A549 (cell line): ENCODE results near the gene CLTCL1. TPM values are rescaled to one million over a fixed set of nuclear protein-coding genes. Genes with fewer than 3 reads are reported as not detected.

Source experiments
- ATAC-seq, 2 experiments: fragments of 200-7000 bp in 1 of 2; fragments of >200 bp in 1 of 2; cut with Nextera tagmentation in 1 of 2; cut with Tn5 transposase in 1 of 2; 3 replicates each; pipeline versions ENCODE4 v1.8.0 to v1.9.1; 2018 to 2020; ENCODE audit warnings: mild to moderate bottlenecking in 1 of 2, moderate library complexity in 1 of 2
- CTCF ChIA-PET: fragments of 300-600 bp; sonication (Branson Sonifier 250); formaldehyde crosslinking; extraction: SDS; loops from one replicate; lab custom pipeline; 2021; ENCODE audit warnings: antibody characterized with exemption, inconsistent platforms; lab: Yijun Ruan, JAX
- POLR2A ChIA-PET: fragments of 350-600 bp; formaldehyde crosslinking; extraction: SDS; loops from one replicate; lab custom pipeline; 2021; ENCODE audit warnings: antibody characterized with exemption, inconsistent platforms; lab: Yijun Ruan, JAX
- DNase-seq, 2 experiments: peaks; one replicate each; pipeline versions ENCODE4 v3.0.0 to v3.0.0-alpha.2; 2011 to 2016; ENCODE audit warnings: low read depth in 1 of 2, low spot score in 1 of 2
- FAIRE-seq: peaks from 2 replicates; lab custom pipeline; 2011; peaks lifted over from hg19 to GRCh38; lab: Jason Lieb, UNC
- H3K27ac ChIP-seq, 2 experiments: fragments of >200 bp; sonication (Bioruptor Twin); formaldehyde crosslinking; 3 replicates each; pipeline ENCODE4 v1.5.1; 2016 to 2017
- H3K4me1 ChIP-seq: fragments of >200 bp; sonication (Bioruptor Twin); formaldehyde crosslinking; 3 replicates; pipeline ENCODE4 v1.6.1; 2016
- H3K4me2 ChIP-seq: fragments of >200 bp; sonication (Bioruptor Twin); formaldehyde crosslinking; 3 replicates; pipeline ENCODE4 v1.6.1; 2016
- H3K4me3 ChIP-seq: fragments of >200 bp; sonication (Bioruptor Twin); formaldehyde crosslinking; 3 replicates; pipeline ENCODE4 v1.5.1; 2016
- H3K9me3 ChIP-seq: fragments of >200 bp; sonication (Bioruptor Twin); formaldehyde crosslinking; 3 replicates; pipeline ENCODE4 v1.6.1; 2016
- ATOH8 ChIP-seq: fragments of 250-450 bp; sonication (Bioruptor Pico); IDR thresholded peaks from 2 replicates; pipeline ENCODE4 v1.5.0; 2020; ENCODE audit warnings: low read depth, mild to moderate bottlenecking, moderate library complexity
- CBX2 ChIP-seq: fragments of 200-600 bp; sonication (generic); IDR thresholded peaks from 2 replicates; pipeline ENCODE4 v1.6.1; 2016; ENCODE audit warnings: low read depth, mild to moderate bottlenecking, borderline replicate concordance
- CTCF ChIP-seq: fragments of >200 bp; sonication (Bioruptor Twin); formaldehyde crosslinking; IDR thresholded peaks from 3 replicates; pipeline ENCODE4 v1.5.1; 2016
- EHF ChIP-seq: fragments of 250-450 bp; sonication (Bioruptor Pico); IDR thresholded peaks from 2 replicates; pipeline ENCODE4 v1.5.0; 2020; ENCODE audit warnings: mild to moderate bottlenecking
- HEYL ChIP-seq: fragments of 250-450 bp; sonication (Bioruptor Pico); IDR thresholded peaks from 2 replicates; pipeline ENCODE4 v1.8.0; 2021; ENCODE audit warnings: mild to moderate bottlenecking, moderate library complexity
- HMGXB4 ChIP-seq: fragments of 250-450 bp; sonication (Bioruptor Pico); IDR thresholded peaks from 2 replicates; pipeline ENCODE4 v1.5.0; 2021; ENCODE audit warnings: mild to moderate bottlenecking, moderate library complexity, borderline replicate concordance
- HOXA7 ChIP-seq: fragments of 250-450 bp; sonication (Bioruptor Pico); IDR thresholded peaks from 2 replicates; pipeline ENCODE4 v1.5.0; 2020; ENCODE audit warnings: mild to moderate bottlenecking, moderate library complexity
- HOXB13 ChIP-seq: fragments of 250-450 bp; sonication (Bioruptor Pico); IDR thresholded peaks from 2 replicates; pipeline ENCODE4 v1.5.0; 2020; ENCODE audit warnings: low read depth, mild to moderate bottlenecking, moderate library complexity
- HOXB5 ChIP-seq: fragments of 250-450 bp; sonication (Bioruptor Pico); IDR thresholded peaks from 2 replicates; pipeline ENCODE4 v1.5.0; 2020; ENCODE audit warnings: mild to moderate bottlenecking, moderate library complexity
- JUN ChIP-seq, 2 experiments: fragments of >200 bp; sonication (Bioruptor Twin); formaldehyde crosslinking; IDR thresholded peaks; 2 replicates in 1 of 2; 3 replicates in 1 of 2; pipeline ENCODE4 v1.6.1; 2016 to 2017
- KDM1A ChIP-seq: fragments of 200-600 bp; sonication (generic); IDR thresholded peaks from 2 replicates; pipeline ENCODE4 v1.6.1; 2016; ENCODE audit warnings: low read depth, mild to moderate bottlenecking
- KDM5A ChIP-seq: fragments of 200-600 bp; sonication (generic); IDR thresholded peaks from 2 replicates; pipeline ENCODE4 v1.6.1; 2016; ENCODE audit warnings: antibody characterized with exemption, mild to moderate bottlenecking
- MAFK ChIP-seq: fragments of 450-650 bp; IDR thresholded peaks from 2 replicates; pipeline ENCODE4 v1.6.1; 2014; ENCODE audit not compliant: partially characterized antibody
- MAX ChIP-seq: IDR thresholded peaks from 2 replicates; pipeline ENCODE4 v1.6.1; 2012
- NPAS2 ChIP-seq: fragments of 250-450 bp; sonication (Bioruptor Pico); IDR thresholded peaks from 2 replicates; pipeline ENCODE4 v1.8.0; 2022; ENCODE audit warnings: mild to moderate bottlenecking, moderate library complexity, borderline replicate concordance
- NR3C1 ChIP-seq: fragments of >200 bp; sonication (Bioruptor Twin); formaldehyde crosslinking; IDR thresholded peaks from 3 replicates; pipeline ENCODE4 v1.6.1; 2017
- PHF8 ChIP-seq: fragments of 200-600 bp; sonication (generic); IDR thresholded peaks from 2 replicates; pipeline ENCODE4 v1.6.1; 2016; ENCODE audit warnings: low read depth, mild to moderate bottlenecking, antibody characterized with exemption, moderate library complexity, borderline replicate concordance
- POLR2AphosphoS2 ChIP-seq: conservative IDR thresholded peaks from 2 replicates; pipeline ENCODE4 v1.6.1; 2012; ENCODE audit warnings: low read length, improper control_type of control experiment, inconsistent platforms
- RCOR1 ChIP-seq: fragments of 150-350 bp; IDR thresholded peaks from 2 replicates; pipeline ENCODE4 v1.6.1; 2014; ENCODE audit warnings: antibody characterized with exemption, low read length, low read depth
- REST ChIP-seq: fragments of 200-600 bp; sonication (generic); IDR thresholded peaks from 2 replicates; pipeline ENCODE4 v1.6.1; 2016; ENCODE audit warnings: antibody characterized with exemption, mild to moderate bottlenecking, moderate library complexity
- RFX5 ChIP-seq: fragments of 450-650 bp; IDR thresholded peaks from 2 replicates; pipeline ENCODE4 v1.7.1; 2014; ENCODE audit warnings: antibody characterized with exemption, mild to moderate bottlenecking, moderate library complexity
- RNF2 ChIP-seq: fragments of 200-600 bp; sonication (generic); IDR thresholded peaks from 2 replicates; pipeline ENCODE4 v1.6.1; 2016; ENCODE audit warnings: low read depth, mild to moderate bottlenecking, antibody characterized with exemption, moderate library complexity, borderline replicate concordance
- SMC3 ChIP-seq: fragments of >200 bp; sonication (Bioruptor Twin); formaldehyde crosslinking; IDR thresholded peaks from 3 replicates; pipeline ENCODE4 v1.6.1; 2018; ENCODE audit warnings: inconsistent platforms
- ZFP36 ChIP-seq: fragments of 450-650 bp; IDR thresholded peaks from 2 replicates; pipeline ENCODE4 v1.6.1; 2014; ENCODE audit warnings: borderline replicate concordance; ENCODE audit not compliant: partially characterized antibody
- WGBS: methylation state at CpG from one replicate; pipeline ENCODE4 v1.1.6; 2017; ENCODE audit errors: missing lambda C conversion rate; 5-methylcytosine and 5-hydroxymethylcytosine counted together
- polyA plus RNA-seq, 4 experiments: library from polyadenylated mRNA; depleted of rRNA in 3 of 4; stranded (reverse); fragments of >200 nt; fragmentation: RNase III in 1 of 4; extraction: RNeasy Plus Mini Kit Qiagen cat#74134 plus additional on column Dnase treatment in 1 of 4; gene quantifications; 2 replicates in 3 of 4; 3 replicates in 1 of 4; pipeline ENCODE4 v1.2.3, GENCODE V29; 2011 to 2017

Gene CLTCL1
- polyA plus RNA-seq, 2 of the 4 experiments (the other 2 are of a cell fraction) = 8.6 to 10.6 TPM

- 85% methylated on average over 11 of the region's 16 CpGs for WGBS
- Histone ChIP-seq H3K4me3 (no peak overlapping the region), H3K9me3 (no peaks in the 10 kb centered on the region), H3K4me1 (no peaks in the 10 kb centered on the region), H3K4me2 (no peak overlapping the region), H3K27ac (no peak overlapping the region)
- no peak for TF ChIP-seq PHF8
- no peak for TF ChIP-seq EHF (CRISPR knock-in tag)
- no peak for TF ChIP-seq CBX2
- TF ChIP-seq KDM5A = no peak
- no peak for TF ChIP-seq HEYL (CRISPR knock-in tag)
- no peak for TF ChIP-seq HOXB13 (CRISPR knock-in tag)
- no peak for TF ChIP-seq HOXB5 (CRISPR knock-in tag)
- no peak for TF ChIP-seq HOXA7 (CRISPR knock-in tag)
- no peak for TF ChIP-seq RNF2
- no peak for TF ChIP-seq HMGXB4 (CRISPR knock-in tag)
- TF ChIP-seq ATOH8 (CRISPR knock-in tag) = no peak
- TF ChIP-seq SMC3 = no peak
- no peak for TF ChIP-seq MAX
- no peak for TF ChIP-seq NR3C1
- no peak for TF ChIP-seq JUN (IDR thresholded peaks at IDR 0.05)
- TF ChIP-seq REST = no peak
- TF ChIP-seq ZFP36 = no peak
- TF ChIP-seq RCOR1 = no peak
- no peak for TF ChIP-seq POLR2AphosphoS2
- no peak for TF ChIP-seq KDM1A
- FAIRE-seq (no peak), ATAC-seq (no peak), DNase-seq (no peak)
- ChIA-PET CTCF (interaction anchor here (1.6 to 4.3 kb wide), 2 partner anchors 16 kb away, joined by 4 to 24 read pairs; partner anchors contain the start of gene SLC25A1), POLR2A (no interaction called here)
Measured at GRCh38 chr22:19194766-19195536, 96.6 kb downstream of the CLTCL1 start.

GRCh38 chr22:19193879-19194278 lies 97.6 kb downstream of the CLTCL1 start:
- FAIRE-seq (no peak), DNase-seq (no peak), ATAC-seq (no peak)
- no peaks in the 10 kb centered on the region for H3K4me1 ChIP-seq
- H3K4me3 ChIP-seq = no peak overlapping the region
- no peaks in the 10 kb centered on the region for H3K9me3 ChIP-seq
- TF ChIP-seq RFX5 (no peak), HMGXB4 (CRISPR knock-in tag) (no peak), NPAS2 (CRISPR knock-in tag) (no peak), CTCF (no peak), ATOH8 (CRISPR knock-in tag) (no peak), MAFK (peak; percentile 45)
- H3K4me2 ChIP-seq = no peak overlapping the region
- POLR2A ChIA-PET = no interaction called here
- 90% methylated on average over 6 of the region's 6 CpGs for WGBS
- CTCF ChIA-PET = interaction anchor here (4.3 kb wide), 1 partner anchor 15 kb away, joined by 24 read pairs; the partner anchor contains the start of gene SLC25A1
- H3K27ac ChIP-seq = no peak overlapping the region
